GM19351 (cell line): ENCODE measurements around the gene AARS2.

Source experiments
- ATAC-seq: cut with Tn5 transposase; IDR thresholded peaks from one replicate; pipeline ENCODE4 v1.9.1; 2021; ENCODE audit warnings: mild to moderate bottlenecking, moderate library complexity; ENCODE audit not compliant: unreplicated experiment

Gene AARS2

DNA sequence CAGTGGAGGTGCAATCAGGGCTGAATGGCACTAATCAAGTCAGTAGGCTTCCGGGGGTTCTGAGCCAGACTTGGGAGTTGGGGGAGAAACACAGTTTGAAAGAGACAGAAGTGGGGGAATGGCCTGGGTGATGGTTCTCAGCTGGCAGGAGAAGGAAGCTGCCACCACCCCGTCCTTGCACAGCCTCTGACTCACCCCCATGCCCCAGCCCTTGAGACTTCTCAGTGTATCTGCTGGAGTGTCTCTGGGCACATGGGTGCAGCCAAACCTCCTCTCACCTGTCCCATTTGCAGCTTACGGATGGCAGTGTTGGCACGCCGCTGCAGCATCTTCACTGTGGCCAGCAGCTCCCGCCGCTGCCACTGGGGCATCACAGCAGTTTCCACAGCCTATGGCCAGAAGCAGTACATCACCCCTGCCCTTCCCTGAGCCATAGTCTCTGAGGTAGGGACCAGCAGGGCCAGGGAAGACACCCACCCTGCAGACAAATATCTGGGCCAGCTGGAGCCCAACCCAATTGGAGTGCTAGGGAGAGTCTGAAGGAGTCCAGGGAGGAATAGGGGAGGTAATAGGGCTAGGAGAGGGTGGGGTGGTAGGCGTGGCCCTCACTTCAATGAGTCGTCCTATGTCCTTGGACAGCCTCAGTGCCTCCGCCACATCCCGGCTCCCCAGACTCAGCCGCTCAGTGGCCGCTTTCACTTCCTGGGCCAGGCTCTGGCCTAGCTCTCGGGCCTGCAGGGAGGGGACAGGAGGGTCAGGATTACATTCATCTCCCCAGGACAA, 11.2 kb downstream of the AARS2 start:
- no peak for ATAC-seq

DNA sequence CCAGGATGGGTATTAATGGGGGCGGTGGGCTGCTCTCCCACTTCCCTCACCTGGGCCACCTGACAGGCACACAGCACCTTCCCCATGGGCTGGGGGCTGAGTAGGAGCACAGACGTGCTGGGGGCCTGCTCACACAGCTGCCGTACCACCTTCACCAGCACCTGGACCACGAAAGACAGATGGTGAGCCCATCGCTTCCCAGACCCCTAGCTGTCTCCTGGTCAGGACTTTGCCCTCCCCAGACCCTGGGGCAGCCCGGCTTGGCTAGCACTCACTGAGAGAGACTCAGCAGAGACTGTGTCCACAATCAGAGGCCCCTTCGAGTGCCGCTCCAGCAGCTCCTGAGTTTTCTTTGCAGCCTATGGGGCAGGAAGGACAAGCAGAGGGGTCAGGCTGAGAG, 12.0 kb downstream of the AARS2 start:
- ATAC-seq: no peak

DNA sequence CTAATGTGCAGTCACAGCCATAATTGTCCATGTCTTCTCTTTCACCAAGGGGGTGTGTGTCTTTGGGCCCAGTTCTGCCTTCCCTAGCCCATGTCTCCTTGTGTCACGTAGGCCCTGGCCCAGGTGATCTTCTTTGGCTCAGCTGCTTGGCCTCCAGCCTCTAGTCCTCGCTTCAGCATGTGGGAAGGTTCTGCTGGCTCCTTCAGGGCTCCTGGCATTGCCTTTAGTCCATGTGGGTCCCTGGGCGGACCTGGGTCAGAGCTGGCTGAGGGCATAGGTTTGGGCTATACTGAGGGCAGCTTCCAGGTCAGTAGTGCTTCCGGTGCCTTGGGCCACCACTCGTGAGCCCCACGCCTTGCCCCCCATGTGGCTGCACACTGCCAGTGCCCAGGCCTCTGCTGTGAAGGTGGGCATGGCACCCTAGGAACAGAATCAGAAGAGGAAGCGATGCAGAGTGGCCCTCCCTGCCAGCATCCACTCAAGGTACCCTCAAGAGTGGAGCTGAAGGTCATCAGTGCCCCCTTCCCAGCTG, 12.8 kb downstream of the AARS2 start:
- no peak for ATAC-seq

DNA sequence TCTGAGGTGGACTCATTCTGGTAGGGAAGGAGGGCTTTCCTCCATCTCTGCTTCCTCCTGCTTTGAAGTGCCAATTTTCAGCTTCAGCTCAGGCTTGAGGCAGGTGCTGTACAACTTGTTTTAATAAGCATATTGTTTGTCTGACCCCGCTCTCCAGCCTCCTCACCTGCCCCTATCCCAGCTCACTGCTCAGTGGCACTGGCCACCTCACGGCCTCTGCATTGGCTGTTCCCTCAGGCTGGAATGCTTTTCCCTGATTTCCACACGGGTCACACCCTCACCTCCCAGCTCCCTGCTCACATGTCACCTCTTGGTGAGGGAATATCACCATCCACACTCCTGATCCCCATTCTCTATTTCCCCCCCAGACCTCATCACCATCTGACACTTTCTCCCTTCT, 14.3 kb downstream of the AARS2 start:
- ATAC-seq: no peak

DNA sequence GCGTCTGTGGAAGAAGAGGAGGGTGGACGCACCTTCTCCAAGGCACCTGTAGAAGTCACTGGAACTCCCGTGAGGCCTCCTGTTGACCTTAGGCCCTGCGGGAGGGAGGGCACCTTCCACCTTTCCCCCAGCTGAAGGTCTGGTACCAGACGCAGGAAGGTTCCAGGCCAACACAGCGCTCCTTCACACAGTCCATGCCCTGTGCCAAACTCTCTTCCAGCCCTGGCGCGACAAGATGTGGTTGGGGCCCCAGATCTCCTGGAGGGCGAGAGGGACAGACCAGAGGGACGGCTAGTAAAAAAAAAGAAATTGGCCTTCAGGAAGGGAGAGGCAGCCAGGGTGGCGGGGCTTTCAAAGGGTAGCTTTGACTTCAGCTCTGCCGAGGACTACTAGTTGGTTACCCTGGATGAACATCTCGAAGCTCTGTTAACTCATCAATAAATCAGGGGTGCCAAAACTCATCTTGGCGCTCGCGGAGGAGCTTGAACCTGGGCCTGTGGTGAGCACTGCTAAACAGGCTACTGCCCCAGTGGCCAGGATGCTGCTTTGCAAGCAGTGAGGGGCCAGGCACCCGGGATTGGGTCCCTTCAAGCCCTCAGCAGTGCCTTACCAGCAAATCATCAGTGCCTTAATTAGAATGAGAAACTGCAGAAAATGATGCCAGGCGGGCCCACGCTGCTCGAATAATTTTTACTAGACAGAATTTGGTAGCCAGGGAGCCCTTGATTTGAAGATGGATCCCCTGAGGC, 14.9 kb downstream of the AARS2 start:
- ATAC-seq: no peak

DNA sequence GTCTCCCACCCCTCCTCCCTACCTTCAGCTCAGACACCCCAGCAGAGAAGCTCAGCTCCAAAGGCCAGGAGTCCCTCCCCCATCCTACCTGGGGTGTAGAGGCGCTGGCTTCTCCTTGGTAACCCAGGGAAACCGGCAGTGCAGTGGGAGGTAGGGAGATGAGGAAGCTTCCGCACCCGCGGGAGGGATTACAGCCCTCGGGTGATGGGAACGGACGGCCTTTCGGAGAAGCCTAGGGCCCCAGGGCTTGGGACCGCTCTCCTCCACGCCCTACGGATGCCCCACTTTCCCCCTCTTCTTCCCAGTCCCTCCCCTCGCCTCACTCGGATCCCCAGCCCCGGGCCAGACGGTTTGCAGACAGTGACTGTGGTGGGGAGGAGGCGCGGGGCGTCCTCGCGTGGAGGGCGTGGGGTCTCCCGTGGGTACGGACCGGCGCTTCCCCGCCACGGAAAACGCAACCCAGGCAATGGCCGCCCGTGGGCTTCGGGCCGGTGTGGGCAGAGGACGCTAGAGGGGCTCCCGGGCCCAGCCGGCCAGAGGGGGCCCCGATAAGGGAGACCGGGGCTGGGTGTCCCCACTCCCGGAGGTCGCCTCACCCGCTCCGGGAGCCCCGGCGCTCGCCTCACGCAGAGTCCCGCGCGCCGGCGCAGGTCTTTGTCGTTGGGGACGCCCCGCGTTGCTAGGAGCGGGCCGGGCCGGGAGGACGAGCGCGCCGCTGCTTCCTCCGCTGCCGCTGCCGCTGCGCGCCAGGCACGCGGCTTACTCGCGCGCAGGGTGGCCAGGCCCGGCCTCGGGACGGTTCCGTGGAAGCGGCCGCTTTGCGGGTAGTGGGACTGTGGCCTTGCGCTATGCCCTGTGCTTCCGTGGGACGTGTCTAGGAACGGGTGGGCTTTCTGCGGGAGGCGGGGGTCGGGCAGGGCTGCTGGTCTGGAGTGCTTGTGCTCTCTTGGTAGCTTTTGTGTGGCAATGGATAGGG, 15.8 kb downstream of the AARS2 start:
- no peak for ATAC-seq

DNA sequence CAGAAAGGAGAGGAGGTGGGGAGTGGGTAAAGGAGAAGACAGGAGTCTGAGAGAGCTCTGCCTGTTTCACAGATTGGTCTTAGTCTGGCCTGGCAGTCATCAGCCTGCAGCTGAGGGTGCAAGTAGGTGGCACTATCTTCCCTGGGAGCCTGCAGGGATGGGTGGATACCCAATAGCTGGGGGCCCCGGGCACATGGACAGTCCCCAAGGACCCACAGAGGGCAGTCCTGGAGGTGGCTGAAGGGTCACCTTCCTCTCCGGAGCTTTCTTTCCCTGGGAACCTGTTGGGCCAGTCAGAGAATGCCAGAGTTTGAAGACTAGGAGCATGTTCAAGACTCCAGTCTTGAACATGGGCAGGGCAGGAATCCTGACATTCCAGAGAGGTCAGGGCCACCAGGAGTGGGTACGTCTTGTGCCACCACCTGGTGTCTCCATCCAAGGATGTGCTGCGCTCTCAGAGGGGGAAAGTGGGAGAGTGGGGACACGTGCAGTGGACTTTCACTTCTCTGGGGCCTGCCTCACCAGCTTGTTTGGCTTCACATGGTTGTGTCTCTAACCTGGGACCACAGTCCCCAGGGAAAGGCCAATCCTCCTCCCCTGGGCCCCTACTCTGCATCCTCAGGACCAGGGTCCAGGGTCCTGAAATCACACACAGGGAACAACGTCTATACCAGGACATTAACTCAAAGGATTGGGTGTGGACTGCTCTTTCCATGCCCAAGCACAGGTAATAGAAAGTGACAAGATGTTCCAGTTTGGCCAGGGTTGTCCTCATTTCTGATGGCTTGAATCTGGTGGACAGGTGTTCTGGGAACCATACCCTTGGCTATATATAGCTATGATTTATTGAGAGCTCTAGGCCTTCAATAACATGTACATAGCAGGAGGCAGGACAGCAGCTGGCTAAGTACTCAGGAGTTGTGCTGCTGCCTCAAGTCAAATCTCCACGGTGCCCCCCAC, 18.0 kb downstream of the AARS2 start:
- no peak for ATAC-seq

DNA sequence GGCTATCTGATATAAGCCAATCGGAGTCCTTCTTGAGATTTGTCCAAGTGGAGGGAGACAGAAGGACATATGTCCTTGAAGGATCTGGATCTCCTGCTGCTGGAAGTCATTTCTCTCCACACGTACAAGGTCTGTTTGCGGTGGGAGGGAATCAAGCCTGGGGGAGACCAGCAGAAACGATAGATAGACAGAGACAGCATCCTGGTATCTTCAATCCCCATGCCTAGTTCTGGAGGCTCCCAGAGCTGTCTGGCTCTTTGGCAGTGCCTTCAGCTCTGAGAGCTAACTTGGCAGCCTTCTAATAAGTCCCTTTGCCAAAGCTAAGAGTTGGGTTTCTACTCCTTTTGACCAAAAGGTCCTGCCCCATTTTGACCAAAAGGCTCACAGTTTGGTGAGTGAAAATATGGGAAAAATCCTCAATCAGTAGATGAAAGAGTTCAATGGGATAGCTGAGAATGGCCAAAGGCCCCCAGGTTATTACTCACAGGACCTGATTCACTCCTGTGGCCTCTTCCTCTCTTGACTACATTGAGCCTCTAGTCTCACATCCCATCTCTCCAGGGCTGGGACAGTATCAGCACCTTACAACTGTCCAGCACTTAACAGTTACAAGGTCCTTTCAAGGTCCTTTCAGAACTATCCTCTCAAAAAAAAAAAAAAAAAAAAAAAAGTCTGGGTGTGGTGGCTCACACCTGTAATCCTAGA, 20.3 kb downstream of the AARS2 start:
- ATAC-seq: no peak

DNA sequence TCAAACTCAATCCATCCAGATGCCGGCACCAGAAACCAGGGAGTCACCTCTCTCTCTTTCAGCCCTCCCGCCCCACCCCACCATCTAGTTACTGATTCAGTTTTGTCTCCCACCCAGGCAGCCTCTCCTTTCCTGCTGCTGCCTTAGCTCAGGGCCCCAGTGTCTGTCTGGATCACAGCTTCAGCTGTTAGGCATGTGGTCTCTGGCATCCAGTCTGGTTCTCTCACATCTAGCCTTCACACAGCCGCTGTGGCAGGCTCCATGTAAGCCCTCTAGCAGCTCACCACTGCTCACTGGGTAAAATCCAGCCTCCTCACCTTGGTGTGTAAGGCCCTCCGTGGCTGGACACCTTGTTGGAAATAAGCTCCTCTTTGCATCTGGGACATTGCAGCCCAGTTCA, 21.3 kb downstream of the AARS2 start:
- no peak for ATAC-seq

DNA sequence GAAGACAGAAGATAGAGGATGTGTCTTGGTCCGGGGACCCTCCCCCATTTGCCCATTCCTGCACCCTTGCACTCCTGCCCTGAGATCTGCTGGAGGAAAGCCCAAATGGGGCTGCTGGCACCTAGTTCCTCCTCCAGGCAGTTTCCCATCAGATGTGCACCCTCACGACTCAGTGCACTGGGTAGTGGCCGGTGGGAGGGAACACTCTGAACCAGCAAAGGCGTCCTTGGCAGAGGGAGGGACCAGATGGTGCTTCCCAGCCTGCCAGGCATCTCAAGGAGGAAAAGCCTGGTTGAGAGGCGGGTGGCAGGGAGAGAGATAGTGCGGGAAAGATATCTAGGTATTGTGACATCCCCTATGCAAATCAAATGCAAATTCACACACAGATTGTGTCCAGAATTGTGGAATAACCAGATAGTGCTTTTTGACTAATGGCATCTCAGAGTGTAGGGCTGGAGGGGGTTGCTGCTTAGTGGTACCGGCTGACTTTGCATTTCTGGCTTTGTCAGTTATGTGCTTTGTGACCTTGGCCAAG, 23.4 kb downstream of the AARS2 start:
- no peak for ATAC-seq

DNA sequence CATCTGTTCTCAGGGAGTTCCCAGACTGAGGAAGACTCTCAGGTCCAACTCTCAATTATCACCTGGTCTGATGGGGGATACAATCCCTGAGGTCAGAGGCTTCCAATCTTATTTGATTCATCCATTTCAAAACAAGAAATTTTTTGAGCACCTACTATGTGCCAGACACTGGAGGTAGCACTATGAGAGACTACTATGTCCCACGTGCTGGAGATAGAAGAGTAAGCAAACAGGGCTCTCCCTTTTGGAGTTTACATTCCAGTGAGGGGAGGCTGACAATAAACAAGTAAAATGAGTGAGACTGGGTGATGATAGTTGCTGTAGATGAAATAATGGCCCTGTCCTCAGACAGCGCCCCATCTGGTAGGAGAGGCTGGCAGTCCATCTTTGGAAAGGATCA, 26.4 kb downstream of the AARS2 start:
- no peak for ATAC-seq

DNA sequence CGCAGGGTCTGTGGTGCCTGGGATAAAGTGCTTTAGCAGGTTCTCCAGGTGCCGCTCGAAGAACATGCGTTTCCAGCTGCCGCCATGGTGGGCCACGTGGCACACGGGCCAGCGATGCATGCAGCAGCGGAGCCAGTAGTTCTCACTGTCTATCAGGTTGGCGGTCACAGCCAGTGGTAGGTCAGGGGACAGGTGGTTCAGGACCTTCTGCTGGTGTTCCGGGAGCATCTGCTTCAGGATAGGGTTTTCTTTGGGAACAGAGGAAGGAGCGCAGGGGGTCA, 26.9 kb downstream of the AARS2 start:
- no peak for ATAC-seq

DNA sequence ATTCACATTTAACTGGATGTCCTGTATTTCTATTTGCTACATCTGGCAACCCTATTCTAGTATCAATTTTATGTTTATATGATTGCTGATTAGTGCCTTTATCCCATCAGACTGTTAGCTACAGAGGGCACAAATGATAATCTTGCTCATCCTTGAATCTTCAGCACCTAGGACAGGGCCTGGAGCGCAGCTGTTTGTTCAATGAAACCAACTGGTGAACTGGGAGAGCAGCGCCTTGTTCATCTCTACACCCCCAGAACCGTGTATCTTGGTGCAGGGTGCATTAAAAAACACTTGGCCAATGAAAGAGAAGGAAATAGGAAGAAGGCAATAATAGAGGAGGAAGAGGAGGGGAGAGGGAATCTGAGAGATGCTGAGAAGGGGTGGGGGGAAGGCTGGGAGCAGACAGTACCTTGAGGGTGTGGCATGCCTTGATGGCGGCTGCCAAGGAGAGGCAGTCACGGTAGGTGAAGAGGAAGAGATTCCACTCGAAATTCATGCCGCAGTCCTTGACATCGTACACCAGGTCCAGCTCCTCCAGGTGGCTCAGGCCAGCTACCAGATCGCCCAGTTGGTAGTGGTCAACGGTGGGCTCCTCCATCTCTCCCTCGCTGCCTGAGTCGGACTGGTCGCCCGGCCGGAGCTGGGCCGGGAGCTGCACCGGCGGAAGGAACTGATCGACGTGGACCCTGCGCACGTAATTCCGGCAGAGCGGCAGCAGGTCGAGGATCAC, 27.4 kb downstream of the AARS2 start:
- ATAC-seq: no peak

DNA sequence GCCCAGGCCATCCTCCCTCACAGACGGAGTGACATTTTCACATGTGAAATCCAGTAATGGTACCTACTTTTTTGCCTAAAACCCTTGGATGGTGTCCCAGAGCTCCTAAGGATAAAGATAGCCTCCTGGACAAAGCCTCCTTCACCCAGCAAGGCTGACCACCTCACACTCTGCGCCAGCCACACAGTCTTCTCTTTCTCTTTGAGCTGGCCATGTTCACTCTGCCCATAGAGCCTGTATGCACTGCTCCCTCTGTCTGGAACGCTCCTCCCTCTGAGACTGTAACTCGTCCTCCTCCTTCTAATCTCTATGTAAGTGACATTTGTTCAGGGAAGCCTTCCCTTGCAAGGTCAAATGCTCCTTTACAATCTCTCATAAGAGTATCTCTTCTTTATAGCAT, 28.3 kb downstream of the AARS2 start:
- ATAC-seq: no peak

DNA sequence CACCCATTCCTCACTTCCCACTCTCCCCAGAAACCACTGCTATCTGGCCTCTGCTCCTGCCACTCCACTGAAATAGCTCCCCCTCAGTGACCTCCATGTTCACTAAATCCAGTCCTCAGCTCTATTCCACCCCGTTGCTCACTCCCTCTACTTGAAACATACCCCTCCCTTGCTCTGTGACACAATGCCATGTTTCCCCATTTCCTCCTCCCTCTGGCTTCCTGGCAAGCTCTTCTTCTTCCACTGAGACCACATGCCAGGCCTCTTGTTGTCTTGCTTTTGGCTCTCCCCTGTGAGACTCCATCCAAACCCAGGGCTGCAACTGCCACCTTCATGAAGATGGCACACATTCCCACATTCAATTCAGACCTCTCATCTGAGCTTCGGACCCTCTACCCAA, 29.0 kb downstream of the AARS2 start:
- no peak for ATAC-seq

DNA sequence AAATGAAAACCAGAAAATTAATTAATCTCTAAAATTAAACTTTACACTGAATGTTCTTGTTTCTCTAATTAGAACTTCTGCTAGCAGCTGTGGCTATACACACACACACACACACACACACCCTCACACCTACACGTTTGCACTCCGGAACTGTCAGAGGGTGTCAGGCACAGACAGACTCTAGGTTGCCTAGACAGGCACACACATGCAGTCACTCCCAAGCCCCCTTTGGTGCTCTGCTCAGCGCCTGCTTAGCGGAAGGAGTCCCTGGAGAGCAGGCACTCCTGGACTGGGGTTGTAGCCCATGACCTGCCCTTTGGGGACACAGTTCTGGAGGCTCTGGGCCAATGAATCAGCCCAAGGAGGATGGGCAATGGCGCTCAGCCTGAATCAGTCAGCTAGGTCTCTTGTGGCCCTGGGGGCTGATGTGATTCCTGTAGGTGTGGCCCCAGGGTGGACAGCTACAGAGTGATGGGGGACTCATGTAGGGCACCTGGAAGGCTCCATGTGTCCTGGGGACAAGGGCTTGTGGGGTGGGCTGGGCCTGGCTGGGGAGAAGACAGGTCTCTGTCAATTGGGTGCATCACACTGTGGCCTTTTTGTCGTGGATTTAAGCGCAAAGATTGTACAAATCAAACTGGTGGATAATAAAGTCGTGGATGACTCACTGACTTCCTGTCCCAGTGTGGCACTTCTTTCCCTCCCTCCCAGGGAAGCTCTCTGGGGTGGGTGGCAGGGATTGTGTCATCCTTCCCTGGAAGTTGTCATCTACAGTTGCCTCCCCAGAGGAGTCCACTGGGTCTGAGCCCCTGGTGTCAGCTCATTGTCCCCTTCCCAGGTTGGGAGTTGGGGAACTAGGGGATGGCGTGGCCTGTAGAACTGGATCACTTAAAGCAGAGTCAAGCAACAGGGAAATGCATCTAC, 34.1 kb downstream of the AARS2 start:
- ATAC-seq: no peak

DNA sequence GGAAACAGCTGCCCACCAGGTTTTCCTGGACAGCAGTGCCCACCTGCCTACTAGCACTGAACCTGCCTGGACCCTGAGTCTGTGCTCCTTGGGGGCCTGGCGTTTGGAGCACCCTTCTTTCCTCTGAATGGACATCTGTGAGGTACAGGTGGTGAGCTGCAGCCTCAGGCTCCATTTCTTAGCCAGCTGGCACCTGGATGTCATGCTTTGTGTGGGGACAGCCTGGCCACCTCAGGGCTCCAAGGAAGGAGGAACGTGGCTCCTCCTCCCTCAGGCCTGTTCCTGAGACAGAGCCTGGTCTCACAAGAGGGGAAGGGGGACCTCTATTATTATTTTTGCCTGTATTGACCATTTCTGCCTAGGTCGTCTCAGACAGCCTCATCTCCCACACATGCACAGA, 34.8 kb downstream of the AARS2 start:
- ATAC-seq: no peak

DNA sequence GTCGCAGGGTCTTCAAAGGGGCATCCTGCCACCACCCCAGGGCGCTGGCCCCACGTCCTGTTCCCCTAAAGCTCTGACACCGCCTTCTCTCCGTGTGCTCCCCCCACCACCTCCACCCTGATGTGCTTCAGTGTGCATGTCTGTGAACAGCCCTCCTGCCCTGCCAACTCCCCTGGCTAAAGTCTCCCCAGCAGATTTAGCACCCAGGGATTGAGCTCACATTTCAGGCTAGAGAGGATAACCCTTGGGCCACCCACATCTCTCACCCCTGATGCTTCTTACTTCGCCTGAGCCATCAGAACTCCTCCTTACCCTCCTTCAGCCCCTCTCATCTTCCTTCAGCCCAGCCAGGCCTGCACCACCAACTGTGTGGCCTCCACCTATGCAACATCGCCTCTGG, 35.4 kb downstream of the AARS2 start:
- ATAC-seq: no peak
